Fibroblast of lung (primary cell): Measurements from ENCODE around the gene KIF26B. TPM values are rescaled to one million over a fixed set of nuclear protein-coding genes. Genes with fewer than 3 reads are reported as not detected.

Experiments
- DNase-seq, 2 donors: peaks; one replicate each; pipeline versions ENCODE4 v3.0.0 to v3.0.0-alpha.2; 2010; ENCODE audit warnings: low read depth in 2 of 2
- H2AFZ ChIP-seq: 2 replicates; pipeline ENCODE4 v1.5.1; 2012; ENCODE audit warnings: low read length, control low read depth, inconsistent platforms
- H3K27ac ChIP-seq: 2 replicates; pipeline ENCODE4 v1.5.1; 2011; ENCODE audit warnings: low read length, control low read depth; ENCODE audit not compliant: insufficient read depth
- H3K27me3 ChIP-seq: 2 replicates; pipeline ENCODE4 v1.5.1; 2011; ENCODE audit warnings: mild to moderate bottlenecking, low read length; ENCODE audit not compliant: control insufficient read depth, insufficient read depth
- H3K36me3 ChIP-seq: 2 replicates; pipeline ENCODE4 v1.5.1; 2011; ENCODE audit warnings: low read length; ENCODE audit not compliant: control insufficient read depth, insufficient read depth
- H3K4me1 ChIP-seq: 2 replicates; pipeline ENCODE4 v1.5.1; 2011; ENCODE audit warnings: low read length; ENCODE audit not compliant: control insufficient read depth, insufficient read depth; ENCODE audit errors: extremely low read depth
- H3K4me2 ChIP-seq: 2 replicates; pipeline ENCODE4 v1.5.1; 2011; ENCODE audit warnings: low read length, control low read depth; ENCODE audit not compliant: insufficient read depth; ENCODE audit errors: extremely low read depth
- H3K4me3 ChIP-seq, 4 experiments: fragments of 200-600 bp in 1 of 4; sonication (generic) in 1 of 4; replicated peaks in 1 of 4; 2 replicates each; pipeline ENCODE4 v1.5.1; 2011 to 2016; ENCODE audit warnings: low read length in 4 of 4, low read depth in 3 of 4, mild to moderate bottlenecking in 3 of 4, control low read depth in 2 of 4, inconsistent platforms in 1 of 4, mixed read lengths in 1 of 4; ENCODE audit not compliant: insufficient read depth in 1 of 4; ENCODE audit errors: control extremely low read depth in 1 of 4
- H3K79me2 ChIP-seq: 2 replicates; pipeline ENCODE4 v1.5.1; 2012; ENCODE audit warnings: mild to moderate bottlenecking, low read length, inconsistent platforms; ENCODE audit not compliant: control insufficient read depth, insufficient read depth
- H3K9ac ChIP-seq: 2 replicates; pipeline ENCODE4 v1.5.1; 2011; ENCODE audit warnings: mild to moderate bottlenecking, low read length, control low read depth; ENCODE audit not compliant: insufficient read depth
- H3K9me3 ChIP-seq: 2 replicates; pipeline ENCODE4 v1.5.1; 2012; ENCODE audit warnings: low read depth, low read length; ENCODE audit not compliant: control insufficient read depth, insufficient read depth
- H4K20me1 ChIP-seq: 2 replicates; pipeline ENCODE4 v1.5.1; 2011; ENCODE audit warnings: low read length; ENCODE audit not compliant: control insufficient read depth, insufficient read depth; ENCODE audit errors: extremely low read depth
- CTCF ChIP-seq, 2 donors: IDR thresholded peaks in 1 of 2; conservative IDR thresholded peaks in 1 of 2; 1 replicate in 1 of 2; 2 replicates in 1 of 2; pipeline ENCODE4 v1.5.1; 2011 to 2012; ENCODE audit warnings: low read length in 2 of 2, control low read depth in 1 of 2, inconsistent platforms in 1 of 2, low read depth in 1 of 2, mild to moderate bottlenecking in 1 of 2
- EZH2 ChIP-seq: IDR thresholded peaks from 2 replicates; pipeline ENCODE4 v1.5.1; 2012; ENCODE audit warnings: low read length, control low read depth, mild to moderate bottlenecking; ENCODE audit errors: missing control alignments
- polyA plus RNA-seq, 2 donors: library from polyadenylated mRNA; depleted of rRNA in 1 of 2; stranded (reverse) in 1 of 2; unstranded in 1 of 2; fragments of >200 nt; gene quantifications; 2 replicates each; pipeline ENCODE4 v1.2.1, GENCODE V29; 2011 to 2012; ENCODE audit warnings: missing spikeins in 1 of 2
- total RNA-seq: library from RNA; depleted of rRNA; stranded (reverse); fragments of >200 nt; gene quantifications from 2 replicates; pipeline ENCODE4 v1.2.1, GENCODE V29; 2014

The KIF26B gene
- total and polyA plus RNA-seq, 2 donors (not counting 1 experiment from before 2014, with no cell fraction given): 5.3 to 6.1 TPM

GRCh38 chr1:245686006-245686405, 531.2 kb downstream of the KIF26B start:
- Histone ChIP-seq H2AFZ (no peak overlapping the region), H3K9me3 (no peaks in the 10 kb centered on the region), H4K20me1 (no peaks in the 10 kb centered on the region), H3K79me2 (no peaks in the 10 kb centered on the region), H3K9ac (no peak overlapping the region), H3K4me3 (no peak overlapping the region), H3K4me2 (no peak overlapping the region), H3K4me1 (peaks cover 2% of the 10 kb centered on the region), H3K36me3 (no peaks in the 10 kb centered on the region), H3K27ac (no peak overlapping the region), H3K27me3 (no peaks in the 10 kb centered on the region)
- TF ChIP-seq CTCF (conservative IDR thresholded peaks at IDR 0.05 in 1 of 2, IDR thresholded peaks at IDR 0.05 in 1 of 2; ENCODE audit: low read depth in 1 of 2, low read length in 2 of 2) (no peak), EZH2 (no peak)
- no peak for DNase-seq

DNA sequence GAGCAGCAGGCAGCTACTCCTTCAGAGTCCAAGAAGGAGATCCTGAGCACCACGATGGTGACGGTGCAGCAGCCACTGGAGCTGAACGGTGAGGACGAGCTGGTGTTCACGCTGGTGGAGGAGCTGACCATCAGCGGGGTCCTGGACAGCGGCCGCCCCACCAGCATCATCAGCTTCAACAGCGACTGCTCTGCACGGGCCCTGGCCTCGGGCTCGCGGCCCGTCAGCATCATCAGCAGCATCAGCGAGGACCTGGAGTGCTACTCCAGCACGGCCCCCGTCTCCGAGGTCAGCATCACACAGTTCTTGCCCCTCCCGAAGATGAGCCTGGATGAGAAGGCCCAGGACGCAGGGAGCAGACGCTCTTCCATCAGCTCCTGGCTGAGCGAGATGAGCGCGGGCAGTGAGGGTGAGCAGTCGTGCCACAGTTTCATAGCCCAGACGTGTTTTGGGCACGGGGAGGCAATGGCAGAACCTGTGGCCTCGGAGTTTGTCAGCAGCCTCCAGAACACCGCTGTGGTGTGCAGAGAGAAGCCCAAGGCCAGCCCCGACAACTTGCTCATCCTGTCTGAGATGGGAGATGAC, 531.8 kb downstream of the KIF26B start:
- H3K27ac ChIP-seq: no peak overlapping the region
- TF ChIP-seq EZH2 (no peak), CTCF (conservative IDR thresholded peaks at IDR 0.05 in 1 of 2, IDR thresholded peaks at IDR 0.05 in 1 of 2; ENCODE audit: low read depth in 1 of 2, low read length in 2 of 2) (no peak)

DNA sequence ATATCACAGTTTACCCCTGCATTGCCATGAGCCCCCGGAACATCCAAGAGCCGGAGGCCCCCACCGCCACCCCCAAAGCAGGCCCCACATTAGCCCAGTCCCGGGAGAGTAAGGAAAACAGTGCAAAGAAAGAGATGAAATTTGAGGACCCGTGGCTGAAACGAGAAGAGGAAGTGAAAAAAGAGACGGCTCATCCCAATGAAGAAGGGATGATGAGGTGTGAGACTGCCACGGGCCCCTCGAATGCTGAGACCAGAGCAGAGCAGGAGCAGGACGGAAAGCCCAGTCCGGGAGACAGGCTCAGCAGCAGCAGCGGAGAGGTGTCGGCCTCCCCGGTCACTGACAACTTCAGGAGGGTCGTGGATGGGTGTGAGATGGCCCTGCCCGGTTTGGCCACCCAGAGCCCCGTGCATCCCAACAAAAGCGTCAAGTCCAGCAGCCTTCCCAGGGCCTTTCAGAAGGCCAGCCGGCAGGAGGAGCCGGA, 532.4 kb downstream of the KIF26B start:
- Histone ChIP-seq H3K27me3 (no peaks in the 10 kb centered on the region), H3K27ac (no peak overlapping the region), H3K9ac (no peak overlapping the region), H2AFZ (no peak overlapping the region), H3K4me3 (peak overlapping the region in 1 of 4 experiments; percentile 37), H3K9me3 (no peaks in the 10 kb centered on the region), H3K79me2 (no peaks in the 10 kb centered on the region), H4K20me1 (no peaks in the 10 kb centered on the region), H3K4me1 (peaks cover 2% of the 10 kb centered on the region), H3K4me2 (no peak overlapping the region), H3K36me3 (no peaks in the 10 kb centered on the region)
- no peak for TF ChIP-seq CTCF (conservative IDR thresholded peaks at IDR 0.05 in 1 of 2, IDR thresholded peaks at IDR 0.05 in 1 of 2; ENCODE audit: low read depth in 1 of 2, low read length in 2 of 2)
- no peak for TF ChIP-seq EZH2
- peak in 1 of 2 donors; percentile 25 for DNase-seq

More for the DNA sequence above, 531.8 kb downstream of the KIF26B start:
- no peak for DNase-seq
- no peak overlapping the region for H3K4me3 ChIP-seq
- no peak overlapping the region for H3K9ac ChIP-seq
- no peaks in the 10 kb centered on the region for H3K27me3 ChIP-seq
- H2AFZ ChIP-seq: no peak overlapping the region
- H3K4me2 ChIP-seq: no peak overlapping the region
- no peaks in the 10 kb centered on the region for H4K20me1 ChIP-seq
- peaks cover 2% of the 10 kb centered on the region for H3K4me1 ChIP-seq
- H3K36me3 ChIP-seq: no peaks in the 10 kb centered on the region
- H3K79me2 ChIP-seq: no peaks in the 10 kb centered on the region
- no peaks in the 10 kb centered on the region for H3K9me3 ChIP-seq
